ENCODE results near the gene RAB11FIP5.

Gene RAB11FIP5

GRCh38 chr2:73023497-73023896, 89.3 kb downstream of the RAB11FIP5 start:
- DNase-seq (ENCODE audit: low read depth): no peak
- H3K4me3 ChIP-seq (ENCODE audit: control insufficient read depth, low read depth, low read length): no peak overlapping the region
- no peak for TF ChIP-seq CTCF (IDR thresholded peaks at IDR 0.05; ENCODE audit: control insufficient read depth, insufficient read depth, low read depth, low read length, missing control alignments)

Data from AG09309 (cell line).